Keratinocyte (primary cell): Measurements from ENCODE around the gene RAB8A.

Source experiments
- EZH2 ChIP-seq: IDR thresholded peaks from one replicate; pipeline ENCODE4 v1.6.1; 2012; ENCODE audit warnings: inconsistent platforms, mild to moderate bottlenecking, low read length, moderate library complexity
- TF ChIP-seq, protein P1 (sequence below), 3 experiments: IDR thresholded peaks in 1 of 3; conservative IDR thresholded peaks in 1 of 3; optimal IDR thresholded peaks in 1 of 3; 2 replicates in 2 of 3; 3 replicates in 1 of 3; pipeline versions ENCODE3 to v1.5.1; 2011; ENCODE audit warnings: low read length in 3 of 3, mild to moderate bottlenecking in 3 of 3, moderate library complexity in 2 of 3, control low read depth in 1 of 3, inconsistent platforms in 1 of 3; ENCODE audit not compliant: insufficient read depth in 2 of 3; ENCODE audit errors: extremely low read depth in 1 of 3

DNA sequence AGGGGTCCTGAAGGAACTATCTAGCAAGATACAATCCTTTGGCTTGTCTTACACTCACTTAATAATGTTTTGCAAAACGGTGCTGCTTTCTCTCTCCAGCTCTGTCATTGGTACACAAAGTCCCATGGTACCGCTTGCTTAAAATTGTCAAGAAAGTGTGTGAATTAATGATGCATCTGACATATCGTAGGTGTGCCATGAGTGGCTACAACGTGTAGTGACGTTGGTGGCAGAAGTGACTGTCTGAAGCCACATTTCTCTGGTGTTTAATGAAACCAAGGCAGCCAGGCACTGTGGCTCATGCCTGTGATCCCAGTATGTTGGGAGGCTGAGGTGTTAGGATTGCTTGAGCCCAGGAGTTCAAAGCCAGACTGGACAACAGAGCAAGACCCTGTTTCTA is 34.4 kb downstream of the RAB8A start:
- TF ChIP-seq EZH2 = no peak
- TF ChIP-seq, protein P1, sequence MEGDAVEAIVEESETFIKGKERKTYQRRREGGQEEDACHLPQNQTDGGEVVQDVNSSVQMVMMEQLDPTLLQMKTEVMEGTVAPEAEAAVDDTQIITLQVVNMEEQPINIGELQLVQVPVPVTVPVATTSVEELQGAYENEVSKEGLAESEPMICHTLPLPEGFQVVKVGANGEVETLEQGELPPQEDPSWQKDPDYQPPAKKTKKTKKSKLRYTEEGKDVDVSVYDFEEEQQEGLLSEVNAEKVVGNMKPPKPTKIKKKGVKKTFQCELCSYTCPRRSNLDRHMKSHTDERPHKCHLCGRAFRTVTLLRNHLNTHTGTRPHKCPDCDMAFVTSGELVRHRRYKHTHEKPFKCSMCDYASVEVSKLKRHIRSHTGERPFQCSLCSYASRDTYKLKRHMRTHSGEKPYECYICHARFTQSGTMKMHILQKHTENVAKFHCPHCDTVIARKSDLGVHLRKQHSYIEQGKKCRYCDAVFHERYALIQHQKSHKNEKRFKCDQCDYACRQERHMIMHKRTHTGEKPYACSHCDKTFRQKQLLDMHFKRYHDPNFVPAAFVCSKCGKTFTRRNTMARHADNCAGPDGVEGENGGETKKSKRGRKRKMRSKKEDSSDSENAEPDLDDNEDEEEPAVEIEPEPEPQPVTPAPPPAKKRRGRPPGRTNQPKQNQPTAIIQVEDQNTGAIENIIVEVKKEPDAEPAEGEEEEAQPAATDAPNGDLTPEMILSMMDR (optimal IDR thresholded peaks at IDR 0.05 in 1 of 3, IDR thresholded peaks at IDR 0.05 in 1 of 3, conservative IDR thresholded peaks at IDR 0.05 in 1 of 3; ENCODE audit: extremely low read depth in 1 of 3, insufficient read depth in 2 of 3, low read length in 3 of 3) = no peak
